Measurements from ENCODE around the gene HEPH.

The HEPH gene

DNA sequence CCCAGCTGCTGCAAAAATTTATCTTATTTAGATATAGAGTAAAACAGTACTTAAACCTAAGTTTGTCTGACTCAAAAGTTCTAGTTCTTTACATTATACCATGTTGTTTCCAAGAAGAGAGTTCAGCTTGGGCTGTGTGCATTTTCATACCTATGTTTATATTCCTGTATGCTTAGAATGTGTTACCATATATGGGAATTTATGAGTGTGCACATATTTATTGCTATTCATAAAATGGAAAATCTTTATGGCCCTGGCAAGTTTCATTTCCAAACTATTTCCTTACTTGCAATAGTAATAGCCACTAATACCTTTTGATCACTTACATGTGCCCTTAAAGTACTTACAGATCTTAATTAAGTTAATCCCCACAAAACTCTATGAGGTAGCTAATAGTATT, 2.6 kb downstream of the HEPH start:
- H4K20me1 ChIP-seq (ENCODE audit: insufficient read depth, low read length), result no peaks in the 10 kb centered on the region
- H3K27ac ChIP-seq (ENCODE audit: low read length), result no peak overlapping the region
- no peaks in the 10 kb centered on the region for H3K27me3 ChIP-seq (ENCODE audit: low read depth, low read length)
- no peak overlapping the region for H3K9ac ChIP-seq (ENCODE audit: low read length)
- no peak overlapping the region for H3K4me2 ChIP-seq (ENCODE audit: low read length)
- no peaks in the 10 kb centered on the region for H3K79me2 ChIP-seq (ENCODE audit: low read length)
- H3K4me3 ChIP-seq (ENCODE audit: low read length), result no peak overlapping the region
- TF ChIP-seq CTCF (IDR thresholded peaks at IDR 0.05; ENCODE audit: low read depth, low read length) (no peak), EZH2phosphoT487 (IDR thresholded peaks at IDR 0.05; ENCODE audit: low read depth) (no peak)
- H2AFZ ChIP-seq (ENCODE audit: low read depth, low read length), result no peak overlapping the region
- no peaks in the 10 kb centered on the region for H3K36me3 ChIP-seq (replicated peaks; ENCODE audit: low read depth, low read length)
- H3K9me3 ChIP-seq (ENCODE audit: insufficient read depth, low read length), result no peaks in the 10 kb centered on the region
- H3K4me1 ChIP-seq (ENCODE audit: low read length), result no peaks in the 10 kb centered on the region; the same call in 1 of the 2 replicates

DNA sequence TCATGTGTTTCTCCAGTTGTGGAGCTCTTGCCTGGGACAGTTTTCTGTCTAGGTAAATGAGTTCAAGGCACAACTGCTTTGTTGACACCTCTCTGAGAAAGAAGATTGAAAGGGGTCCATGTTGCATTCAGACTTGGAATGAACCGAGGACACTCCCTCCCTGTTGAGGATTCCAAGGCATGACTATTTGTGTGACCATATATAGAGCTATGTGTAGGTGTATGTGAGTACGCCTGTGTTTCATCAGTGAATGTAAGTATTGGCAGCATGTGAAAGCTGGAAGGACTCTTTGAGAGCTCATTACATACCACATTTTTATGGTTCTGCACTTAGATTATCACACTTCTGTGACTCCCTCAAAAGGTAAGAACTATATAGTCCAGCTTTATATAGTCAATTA, 3.4 kb downstream of the HEPH start:
- Histone ChIP-seq H3K4me3 (ENCODE audit: low read length) (no peak overlapping the region), H3K79me2 (ENCODE audit: low read length) (no peaks in the 10 kb centered on the region), H3K4me2 (ENCODE audit: low read length) (no peak overlapping the region), H4K20me1 (ENCODE audit: insufficient read depth, low read length) (no peaks in the 10 kb centered on the region), H3K9me3 (ENCODE audit: insufficient read depth, low read length) (no peaks in the 10 kb centered on the region), H3K36me3 (replicated peaks; ENCODE audit: low read depth, low read length) (no peaks in the 10 kb centered on the region), H3K27me3 (ENCODE audit: low read depth, low read length) (no peaks in the 10 kb centered on the region), H3K9ac (ENCODE audit: low read length) (no peak overlapping the region), H3K27ac (ENCODE audit: low read length) (no peak overlapping the region), H2AFZ (ENCODE audit: low read depth, low read length) (no peak overlapping the region), H3K4me1 (ENCODE audit: low read length) (no peaks in the 10 kb centered on the region; the same call in 1 of the 2 replicates)
- no peak for TF ChIP-seq EZH2phosphoT487 (IDR thresholded peaks at IDR 0.05; ENCODE audit: low read depth)
- TF ChIP-seq CTCF (IDR thresholded peaks at IDR 0.05; ENCODE audit: low read depth, low read length), result no peak

DNA sequence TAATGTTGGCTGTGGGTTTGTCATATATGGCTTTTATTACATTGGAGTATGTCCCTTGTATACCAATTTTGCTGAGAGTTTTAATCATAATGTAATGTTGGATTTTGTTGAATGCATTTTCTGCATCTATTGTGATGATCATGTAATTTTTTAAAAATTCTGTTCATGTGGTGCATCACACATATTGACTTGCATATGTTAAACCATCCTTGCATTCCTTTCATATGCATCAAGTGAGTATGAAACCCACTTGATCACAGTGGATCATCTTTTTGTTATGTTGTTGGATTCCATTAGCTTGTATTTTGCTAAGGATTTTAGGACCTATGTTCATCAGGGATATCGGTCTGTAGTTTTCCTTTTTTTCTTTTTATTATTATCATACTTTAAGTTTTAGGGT, 12.1 kb downstream of the HEPH start:
- Histone ChIP-seq H3K79me2 (ENCODE audit: low read length) (no peaks in the 10 kb centered on the region), H4K20me1 (ENCODE audit: insufficient read depth, low read length) (no peaks in the 10 kb centered on the region), H3K9me3 (ENCODE audit: insufficient read depth, low read length) (no peaks in the 10 kb centered on the region), H3K36me3 (replicated peaks; ENCODE audit: low read depth, low read length) (no peaks in the 10 kb centered on the region), H3K27me3 (ENCODE audit: low read depth, low read length) (no peaks in the 10 kb centered on the region), H3K27ac (ENCODE audit: low read length) (no peak overlapping the region), H3K4me3 (ENCODE audit: low read length) (no peak overlapping the region), H3K4me1 (ENCODE audit: low read length) (no peaks in the 10 kb centered on the region), H3K9ac (ENCODE audit: low read length) (no peak overlapping the region), H3K4me2 (ENCODE audit: low read length) (no peak overlapping the region), H2AFZ (ENCODE audit: low read depth, low read length) (no peak overlapping the region)
- no peak for TF ChIP-seq EZH2phosphoT487 (IDR thresholded peaks at IDR 0.05; ENCODE audit: low read depth)
- TF ChIP-seq CTCF (IDR thresholded peaks at IDR 0.05; ENCODE audit: low read depth, low read length), result no peak

DNA sequence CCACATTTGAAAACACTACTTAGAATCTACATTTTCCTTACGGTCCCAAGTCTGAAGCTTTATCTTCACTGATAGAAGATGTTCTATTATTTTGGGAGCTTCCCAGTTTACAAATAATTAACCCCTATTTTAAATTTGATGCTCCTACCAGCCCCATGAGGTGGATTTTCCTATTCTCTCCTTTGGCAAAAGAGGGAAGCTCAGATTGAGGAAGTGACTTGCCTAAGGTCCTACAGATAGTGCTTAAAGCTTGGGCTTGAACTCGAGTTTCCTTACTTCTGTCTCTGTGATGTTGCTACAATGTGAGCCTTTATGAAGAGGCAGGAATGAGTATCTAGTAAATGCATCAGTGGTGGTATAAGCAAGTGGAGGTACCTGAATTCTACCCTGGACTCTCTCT, 27.5 kb downstream of the HEPH start:
- no peaks in the 10 kb centered on the region for H3K9me3 ChIP-seq (ENCODE audit: insufficient read depth, low read length)
- H3K27ac ChIP-seq (ENCODE audit: low read length), result no peak overlapping the region
- no peak overlapping the region for H3K4me2 ChIP-seq (ENCODE audit: low read length)
- no peak overlapping the region for H3K9ac ChIP-seq (ENCODE audit: low read length)
- no peak overlapping the region for H2AFZ ChIP-seq (ENCODE audit: low read depth, low read length)
- no peaks in the 10 kb centered on the region for H3K4me1 ChIP-seq (ENCODE audit: low read length)
- no peaks in the 10 kb centered on the region for H3K27me3 ChIP-seq (ENCODE audit: low read depth, low read length)
- no peak overlapping the region for H3K4me3 ChIP-seq (ENCODE audit: low read length)
- H3K36me3 ChIP-seq (replicated peaks; ENCODE audit: low read depth, low read length), result no peaks in the 10 kb centered on the region
- no peaks in the 10 kb centered on the region for H3K79me2 ChIP-seq (ENCODE audit: low read length)
- TF ChIP-seq EZH2phosphoT487 (IDR thresholded peaks at IDR 0.05; ENCODE audit: low read depth) (no peak), CTCF (IDR thresholded peaks at IDR 0.05; ENCODE audit: low read depth, low read length) (no peak)
- H4K20me1 ChIP-seq (ENCODE audit: insufficient read depth, low read length), result no peaks in the 10 kb centered on the region
